ENCODE data around the gene ZFYVE28.

The ZFYVE28 gene

DNA sequence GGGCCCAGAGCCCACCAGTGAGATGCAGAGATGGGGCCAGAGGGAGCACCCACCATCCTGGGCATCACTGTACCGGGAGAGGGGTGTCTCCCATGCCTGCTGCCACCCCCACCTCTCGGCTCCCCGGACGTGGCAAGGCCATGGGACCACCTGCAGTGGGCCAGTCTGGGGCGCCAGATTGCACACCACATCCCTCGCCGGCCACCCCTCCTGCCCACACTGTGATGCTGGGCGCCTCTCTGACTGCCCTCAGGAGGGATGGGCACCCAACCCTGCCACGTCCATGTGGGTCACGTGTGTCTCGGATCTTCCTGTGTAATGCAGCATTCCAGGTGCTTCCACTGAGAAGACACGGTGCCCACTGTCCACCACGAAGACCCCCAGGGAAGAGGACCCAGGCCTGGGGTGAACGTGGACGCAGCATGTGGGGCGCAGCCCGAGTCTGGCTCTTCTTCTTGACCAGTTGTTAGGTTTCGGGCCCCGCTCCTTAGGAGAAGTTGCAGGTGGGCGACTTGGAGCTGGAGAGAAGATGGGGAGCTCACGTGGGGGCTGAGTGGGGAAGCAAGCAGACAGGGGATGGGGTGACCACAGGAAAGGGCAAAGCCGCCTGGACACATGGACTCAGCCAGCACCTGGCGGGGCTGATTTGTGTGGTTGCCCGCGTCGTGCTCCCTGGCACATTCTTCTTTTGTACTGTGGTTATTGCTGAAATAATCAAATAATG is 47.7 kb downstream of the ZFYVE28 start:
- no peak for DNase-seq (ENCODE audit: low read depth in 2 of 2, low spot score in 1 of 2)

DNA sequence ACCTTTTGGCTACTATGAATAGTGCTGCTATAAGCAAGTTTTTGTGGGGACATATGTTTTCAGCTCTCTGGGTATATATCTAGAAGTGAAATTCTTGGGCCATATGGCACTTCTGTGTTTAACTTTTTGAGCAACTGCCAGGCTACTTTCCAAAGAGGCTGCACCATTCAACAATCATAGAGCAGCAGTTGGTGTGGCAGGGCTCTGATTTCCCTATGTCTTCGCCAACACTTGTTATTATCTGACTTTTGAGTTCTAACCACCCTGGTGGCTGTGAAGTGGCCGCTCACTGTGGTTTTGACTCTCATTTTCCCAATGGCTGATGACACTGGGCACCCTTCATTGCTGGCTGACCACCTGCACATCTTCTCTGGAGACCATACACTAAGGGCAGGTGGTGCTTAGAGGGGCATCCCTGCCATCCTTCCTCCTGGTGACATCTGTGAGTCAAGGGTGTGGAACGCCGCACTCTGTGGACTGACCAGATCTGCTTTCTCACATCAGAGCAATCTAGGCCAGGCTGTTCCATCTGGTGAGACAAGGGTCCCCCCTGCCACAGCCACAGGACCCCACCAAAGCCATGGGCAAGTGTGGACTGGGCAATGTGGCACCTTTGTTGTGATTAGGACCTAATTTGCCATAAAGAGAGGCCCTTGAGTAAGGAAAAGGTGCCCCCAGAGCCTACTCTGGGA is 49.6 kb downstream of the ZFYVE28 start:
- no peak for DNase-seq (ENCODE audit: low read depth in 2 of 2, low spot score in 1 of 2)

DNA sequence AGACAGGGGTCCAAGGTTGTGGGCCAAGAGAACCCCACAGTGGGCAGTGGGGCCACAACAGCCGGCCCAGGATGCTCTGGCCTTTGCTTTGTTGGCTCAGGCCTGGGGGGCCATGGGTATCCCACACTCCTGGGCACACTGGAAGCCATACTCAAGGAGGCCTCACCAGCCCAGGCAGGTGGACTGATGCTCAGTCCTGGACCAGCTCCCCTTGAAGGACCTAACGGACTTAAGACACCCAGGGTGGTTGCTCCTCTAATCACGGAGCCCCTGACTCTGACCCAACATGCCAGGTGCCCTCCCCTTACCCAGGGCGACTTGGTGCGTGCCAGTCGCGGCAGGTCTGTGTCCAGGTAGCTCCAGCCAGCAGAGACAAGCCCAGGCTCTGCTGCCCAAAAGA is 50.8 kb downstream of the ZFYVE28 start:
- DNase-seq (ENCODE audit: low read depth in 2 of 2, low spot score in 1 of 2), result no peak

DNA sequence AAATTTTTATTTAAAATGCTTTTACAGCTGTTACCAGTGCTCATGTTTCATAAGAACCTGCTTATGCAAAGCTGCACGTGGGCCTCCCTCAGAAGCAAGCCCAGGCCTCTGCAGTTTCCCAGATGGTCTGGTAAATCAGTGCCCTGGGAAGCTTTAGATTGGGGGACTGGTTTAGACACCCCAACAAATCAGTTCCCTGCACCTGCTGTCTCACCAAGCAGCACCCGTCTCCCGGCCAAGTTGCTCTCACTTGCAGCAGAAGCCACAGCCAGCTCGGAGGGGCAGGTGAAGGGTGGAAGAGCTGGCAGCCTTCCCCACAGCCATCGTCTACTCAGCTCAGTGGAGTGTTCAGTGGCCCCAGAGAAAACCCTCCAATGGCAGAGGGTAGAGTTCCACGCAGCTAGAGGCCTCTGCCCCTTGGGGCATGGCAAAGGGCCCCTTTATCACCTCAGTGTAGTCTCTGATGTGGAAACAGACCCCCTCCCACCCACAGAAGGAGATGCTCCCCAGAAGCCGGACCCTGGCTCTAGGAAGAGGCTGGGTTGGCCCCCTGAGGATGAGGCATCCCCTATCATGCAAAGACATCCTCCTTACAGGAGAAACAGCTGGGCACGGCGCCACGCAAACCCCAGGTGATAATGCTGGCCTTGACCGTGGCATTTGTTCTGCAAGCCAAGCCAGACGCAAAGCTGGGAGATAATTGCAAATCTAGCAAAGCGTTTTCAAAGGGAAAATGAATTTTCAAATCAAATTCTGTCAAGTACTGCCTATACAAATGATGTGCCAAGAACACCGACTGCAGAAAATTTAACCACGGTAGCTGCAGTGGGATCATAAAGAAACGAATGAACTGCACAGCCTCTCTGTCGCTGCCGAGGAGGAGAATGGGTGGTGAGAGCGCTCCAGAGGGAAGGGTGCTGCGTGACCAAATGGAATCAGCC is 51.9 kb downstream of the ZFYVE28 start:
- DNase-seq (ENCODE audit: low read depth in 2 of 2, low spot score in 1 of 2), result no peak

DNA sequence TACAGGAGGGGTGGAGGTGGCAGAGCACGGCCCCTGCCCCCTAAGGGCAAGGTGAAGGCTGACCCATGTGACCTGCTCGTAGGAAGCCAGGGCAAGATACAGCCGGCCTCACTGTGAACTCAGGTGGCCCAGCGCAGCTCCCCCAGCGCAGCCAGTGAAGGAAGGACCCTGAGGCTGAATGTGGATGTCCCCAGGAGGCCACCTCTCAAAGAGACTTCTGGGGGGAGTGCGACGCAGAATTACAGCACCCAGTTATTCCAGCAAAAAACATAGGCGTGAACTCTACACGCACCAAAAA is 52.6 kb downstream of the ZFYVE28 start:
- DNase-seq (ENCODE audit: low read depth in 2 of 2, low spot score in 1 of 2), result no peak

DNA sequence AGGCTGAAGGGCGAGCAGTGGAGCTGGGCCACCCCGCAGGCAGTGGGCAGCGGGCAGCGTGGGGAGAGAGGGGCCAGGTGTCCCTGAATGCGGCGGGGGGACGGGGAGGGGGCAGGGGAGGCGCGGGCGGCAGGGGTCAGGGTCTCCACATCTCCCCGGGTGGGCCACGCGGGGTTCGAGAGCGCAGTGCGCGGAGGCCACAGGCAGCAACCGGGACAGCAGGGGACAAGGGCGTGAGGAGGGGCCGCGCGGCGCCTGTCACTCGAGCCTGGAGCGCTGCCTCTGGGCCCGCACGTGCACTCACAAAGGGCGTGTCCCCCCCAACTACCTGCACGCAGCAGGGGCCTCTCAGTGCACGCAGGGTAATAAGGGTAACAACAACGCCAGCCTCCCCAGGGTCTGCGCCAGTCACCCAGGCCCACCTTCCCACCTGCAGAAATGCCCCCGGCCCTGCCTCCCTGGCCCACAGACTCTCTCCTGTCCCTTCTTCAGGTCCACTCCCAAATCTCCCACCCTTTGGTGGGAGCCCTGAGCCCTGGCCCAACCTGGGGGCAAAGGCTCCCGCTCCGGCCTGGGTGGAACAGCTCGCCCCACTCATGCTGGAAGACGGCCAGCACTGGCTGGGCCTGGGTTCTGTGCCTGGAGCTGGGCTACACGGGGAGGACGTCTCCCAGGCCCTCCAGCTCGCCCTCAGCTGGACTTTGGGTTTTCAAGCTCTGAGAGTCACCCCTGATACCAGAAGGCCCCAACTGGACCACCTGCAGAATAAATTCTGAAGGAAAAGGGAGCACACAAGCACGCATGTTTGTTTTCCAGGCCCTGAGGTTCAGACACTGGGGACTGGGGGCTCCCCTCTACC is 53.2 kb downstream of the ZFYVE28 start:
- DNase-seq (ENCODE audit: low read depth in 2 of 2, low spot score in 1 of 2), result no peak

DNA sequence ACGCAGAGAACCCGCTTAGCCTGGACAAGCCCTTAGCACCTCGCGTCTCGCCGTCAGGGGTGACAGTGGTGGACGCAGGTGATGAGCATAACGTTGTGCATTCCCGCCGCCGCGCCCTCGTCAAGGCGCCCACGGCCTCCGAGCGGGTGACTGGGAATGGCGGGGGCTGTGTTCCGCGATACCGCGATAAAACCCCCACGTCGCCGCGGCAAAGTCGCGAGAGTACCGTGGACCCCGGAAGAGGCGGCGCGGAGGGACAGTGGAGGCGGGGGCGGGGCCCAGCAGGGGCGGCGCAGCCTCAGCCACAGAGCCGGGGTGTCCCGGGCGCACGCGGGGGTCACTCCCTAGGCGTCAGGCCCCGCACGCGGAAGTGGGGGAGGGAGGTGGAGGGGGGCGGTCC is 53.8 kb downstream of the ZFYVE28 start:
- peak; percentile 11 to 22 for DNase-seq (ENCODE audit: low read depth in 2 of 2, low spot score in 1 of 2)

DNA sequence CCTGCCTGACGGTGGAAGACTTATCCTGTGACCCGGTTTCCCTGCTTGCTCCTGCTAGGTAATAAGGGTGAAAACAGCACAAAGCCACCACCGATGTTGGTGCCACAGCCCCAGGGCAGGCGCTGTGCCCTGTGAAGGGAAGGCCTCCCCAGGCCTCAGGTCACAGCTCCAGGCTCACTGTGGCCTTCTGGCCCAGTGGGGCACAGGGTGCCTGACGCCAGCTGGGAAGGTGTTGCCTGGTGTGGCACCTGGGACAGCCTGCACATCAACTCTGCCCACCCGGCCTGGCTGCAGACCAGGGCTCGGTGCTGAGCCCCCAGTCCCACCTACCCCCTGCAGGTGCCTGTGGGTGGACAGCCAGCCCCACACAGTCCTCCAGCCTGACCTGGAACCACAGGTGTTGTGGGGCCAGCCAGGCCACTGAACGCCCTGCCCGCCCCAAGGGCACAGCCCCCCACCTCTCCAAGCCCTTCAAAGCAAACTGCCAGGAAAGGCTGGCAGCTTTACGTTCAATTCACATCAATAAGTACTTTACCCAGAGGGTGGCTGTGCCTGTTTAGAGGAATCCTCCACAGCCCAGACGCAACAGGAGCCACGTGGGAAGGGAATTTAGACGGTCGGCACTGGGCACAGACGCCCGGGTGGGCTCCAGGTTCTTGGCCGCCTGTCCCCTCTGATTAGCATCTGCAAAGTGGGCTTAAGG is 54.3 kb downstream of the ZFYVE28 start:
- no peak for DNase-seq (ENCODE audit: low read depth in 2 of 2, low spot score in 1 of 2)

DNA sequence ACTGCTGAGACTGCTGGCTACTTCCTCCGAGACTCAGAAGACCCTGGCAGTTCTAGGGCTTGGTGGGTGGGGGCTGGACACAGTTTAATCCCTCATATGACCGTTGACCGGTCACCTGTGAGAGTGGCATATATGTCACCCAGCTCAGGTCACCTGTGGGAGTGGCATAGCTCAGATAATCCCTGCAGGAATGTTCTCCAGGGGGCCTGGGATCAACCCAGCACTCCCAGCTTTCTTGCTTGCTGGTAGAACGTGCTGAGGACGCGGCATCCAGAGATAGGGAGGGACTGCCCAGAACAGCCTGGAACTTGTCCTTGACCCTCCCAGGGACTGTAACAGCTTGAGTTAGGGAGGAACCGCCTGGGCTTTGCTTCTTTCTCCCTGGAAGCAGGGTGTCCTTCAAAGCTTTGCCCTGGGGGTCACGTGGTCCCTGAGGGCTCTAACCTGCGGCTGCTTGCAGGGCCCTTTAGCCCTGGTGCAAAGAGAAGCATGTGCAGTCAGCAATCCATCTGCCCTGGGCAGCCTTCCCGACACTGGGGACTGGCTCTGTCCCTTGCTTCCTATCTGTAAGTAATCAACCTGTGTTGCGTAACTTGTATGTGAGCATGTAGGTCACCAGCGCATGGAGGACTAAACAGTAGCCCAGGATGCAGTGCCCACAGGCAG is 55.3 kb downstream of the ZFYVE28 start:
- no peak for DNase-seq (ENCODE audit: low read depth in 2 of 2, low spot score in 1 of 2)

DNA sequence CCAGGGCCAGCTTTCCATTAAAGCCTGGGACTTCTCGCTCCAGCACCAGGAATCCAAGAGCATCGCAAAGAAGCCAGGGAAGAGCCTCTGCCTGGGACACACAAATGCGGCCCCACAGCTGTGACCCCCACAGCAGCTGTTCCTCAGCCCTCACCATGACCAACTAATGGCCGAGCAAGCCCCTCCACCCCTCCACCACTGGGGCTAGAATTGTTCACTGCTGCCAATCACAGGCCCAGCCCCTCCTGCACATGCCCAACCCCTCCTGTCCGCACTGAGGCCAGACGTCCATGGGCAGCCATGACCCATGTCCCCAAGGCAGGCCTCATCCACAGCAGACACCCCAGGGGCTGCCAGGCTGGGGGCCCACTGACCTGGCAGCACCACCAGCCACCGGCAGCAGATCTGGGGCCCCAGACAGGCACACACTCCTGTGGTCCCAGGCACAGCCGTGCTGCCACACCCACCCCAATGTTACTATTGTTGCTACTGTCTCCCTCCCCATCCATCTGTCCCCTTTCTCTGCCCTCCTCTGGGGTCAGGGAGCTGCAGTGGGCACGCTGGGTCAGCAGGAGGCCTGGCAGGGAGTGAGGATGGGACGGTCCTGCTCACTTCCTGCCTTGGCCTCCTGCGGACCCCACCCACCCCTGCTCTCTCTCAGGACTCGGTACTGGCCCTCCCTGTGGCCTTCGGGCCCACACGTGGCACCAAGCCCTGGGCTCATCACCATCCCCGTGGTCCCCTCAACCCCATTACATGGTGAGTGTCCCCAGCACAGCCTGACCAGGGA is 56.0 kb downstream of the ZFYVE28 start:
- no peak for DNase-seq (ENCODE audit: low read depth in 2 of 2, low spot score in 1 of 2)

DNA sequence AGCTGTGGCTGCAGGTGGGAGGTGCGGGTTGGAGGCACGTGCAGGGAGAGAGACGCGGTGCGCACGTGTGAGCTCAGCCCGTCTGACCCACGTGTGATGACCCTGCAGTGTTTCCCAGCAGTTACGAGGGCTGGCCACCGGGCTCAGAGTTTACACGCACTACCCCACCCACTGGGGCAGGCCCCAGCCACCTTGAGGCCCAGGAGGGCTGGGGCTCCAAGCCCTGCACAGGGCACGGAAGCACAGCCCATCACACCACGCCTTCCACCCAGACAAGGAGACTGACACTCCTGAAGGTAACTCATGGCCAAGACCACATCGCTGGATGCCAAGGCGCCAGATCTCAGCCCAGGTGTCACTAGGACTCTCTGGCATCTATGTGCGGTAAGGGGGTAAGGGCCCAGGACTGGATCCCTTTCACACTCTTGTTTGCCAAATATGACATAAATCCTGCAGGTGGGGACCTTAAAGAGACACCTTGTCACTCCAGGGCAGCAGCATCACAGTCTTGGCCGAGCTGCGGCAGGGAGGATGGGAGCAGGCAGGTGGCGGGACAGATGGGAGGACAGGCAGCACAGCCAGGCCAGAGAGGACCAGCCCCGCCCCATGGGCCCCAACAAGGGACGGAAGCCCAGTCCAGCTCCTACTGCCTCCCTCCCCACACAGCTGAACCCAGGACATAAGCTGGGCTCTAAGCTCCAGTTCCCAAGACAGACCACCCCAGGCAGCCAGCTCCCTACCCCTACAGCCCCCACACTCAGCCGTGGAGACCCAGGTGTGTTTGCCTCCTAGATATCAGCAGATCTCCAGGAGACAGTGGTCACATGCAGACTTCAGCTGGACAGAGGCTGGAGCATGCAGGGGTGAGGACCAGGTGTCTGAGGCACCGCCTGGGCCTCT is 56.8 kb downstream of the ZFYVE28 start:
- DNase-seq (ENCODE audit: low read depth in 2 of 2, low spot score in 1 of 2), result no peak

DNA sequence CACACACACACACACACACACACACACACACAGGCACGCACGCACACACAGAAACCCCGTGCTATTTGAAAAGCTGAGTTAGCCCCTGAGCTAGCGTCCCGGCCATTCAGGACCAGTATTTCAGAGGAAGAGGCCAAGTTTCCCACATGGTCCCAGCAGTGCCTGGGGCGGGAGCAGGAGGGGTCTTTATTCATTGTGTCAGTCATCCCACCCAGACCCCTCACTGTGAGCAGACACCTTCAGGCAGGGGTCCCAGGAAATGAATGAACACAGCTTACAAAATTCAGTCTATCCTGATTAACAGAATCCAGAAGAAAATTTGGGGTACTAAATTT is 58.1 kb downstream of the ZFYVE28 start:
- DNase-seq (ENCODE audit: low read depth in 2 of 2, low spot score in 1 of 2), result no peak

DNA sequence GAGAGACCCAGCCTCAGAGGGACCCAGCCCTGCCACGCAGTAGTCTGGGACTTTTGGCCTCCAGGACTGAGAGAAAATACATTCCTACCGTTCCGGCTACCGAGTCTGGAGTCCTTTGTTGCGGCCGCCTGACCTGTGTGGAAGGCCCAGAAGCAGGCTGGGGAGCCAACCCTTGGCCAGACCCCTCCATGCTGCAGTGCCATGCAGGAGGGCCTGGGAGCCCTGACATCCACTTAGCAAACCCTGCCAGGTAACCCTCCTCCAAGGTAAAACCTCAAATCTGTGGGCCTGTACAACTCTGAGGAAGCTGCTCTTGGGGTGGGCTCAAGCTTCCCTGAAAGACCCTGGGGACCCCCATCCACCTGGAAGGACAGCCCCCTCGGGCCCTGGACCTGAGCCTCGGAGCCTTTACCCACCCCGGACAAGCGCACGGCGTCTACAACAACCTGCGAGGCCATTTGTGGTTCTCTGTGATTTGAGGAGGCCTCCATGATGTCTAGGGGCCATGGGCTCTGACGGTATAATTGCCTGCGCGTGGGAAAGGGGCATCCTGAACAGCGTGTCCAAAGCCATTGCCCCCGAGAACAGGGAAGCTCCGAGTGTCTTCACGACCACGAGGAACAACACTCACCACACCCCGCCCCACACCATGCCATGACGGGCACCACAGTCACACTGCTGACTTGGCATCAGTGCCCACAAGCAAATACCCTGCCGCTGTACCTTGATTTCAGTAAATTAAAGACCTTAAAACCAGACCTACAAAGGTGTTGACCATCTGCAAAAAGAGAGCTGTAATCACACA is 58.7 kb downstream of the ZFYVE28 start:
- DNase-seq (ENCODE audit: low read depth in 2 of 2, low spot score in 1 of 2), result no peak

DNA sequence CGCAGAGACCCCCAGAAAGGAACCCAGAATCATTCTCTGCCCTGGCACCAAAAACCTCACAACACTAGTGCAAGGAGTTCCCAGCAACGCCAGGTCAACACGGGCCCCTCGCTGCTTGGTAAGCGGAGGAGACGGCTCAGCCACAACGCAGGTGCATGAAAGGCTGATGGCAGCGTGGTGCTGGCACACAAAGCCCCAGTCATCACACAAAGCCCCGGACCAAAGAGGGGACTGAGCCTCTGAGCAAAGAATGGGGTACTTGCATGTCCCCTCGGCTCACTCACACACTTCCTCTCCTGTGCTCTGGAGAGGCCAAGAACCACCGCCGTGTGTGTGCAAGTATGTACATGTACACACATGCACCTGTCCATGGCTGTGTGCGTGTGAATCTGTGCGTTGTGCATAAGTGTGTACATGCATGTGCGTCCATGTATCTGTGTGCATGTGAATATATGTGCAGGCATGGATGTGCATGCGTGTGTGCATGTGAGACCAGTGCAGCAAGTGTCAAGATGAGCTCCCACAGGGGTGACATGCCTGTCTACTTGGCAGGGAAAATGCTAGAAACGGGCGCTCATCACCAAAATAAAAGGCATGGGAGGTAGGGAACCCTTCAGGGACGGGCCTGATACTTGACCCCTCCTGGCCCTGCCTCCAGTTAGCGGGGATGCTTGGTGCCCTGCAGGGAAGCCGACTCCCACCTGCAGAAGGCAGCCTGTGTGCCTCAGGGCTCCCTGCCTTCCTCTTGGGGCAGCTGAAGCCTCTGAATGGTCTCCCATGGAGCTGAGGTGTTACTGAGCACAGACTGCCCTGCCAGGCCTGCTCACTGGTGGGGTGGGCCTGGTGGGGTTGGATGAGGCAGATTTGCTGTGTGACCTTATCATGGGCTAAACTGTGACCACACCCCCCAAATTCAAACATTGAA is 60.4 kb downstream of the ZFYVE28 start:
- DNase-seq (ENCODE audit: low read depth in 2 of 2, low spot score in 1 of 2), result no peak

DNA sequence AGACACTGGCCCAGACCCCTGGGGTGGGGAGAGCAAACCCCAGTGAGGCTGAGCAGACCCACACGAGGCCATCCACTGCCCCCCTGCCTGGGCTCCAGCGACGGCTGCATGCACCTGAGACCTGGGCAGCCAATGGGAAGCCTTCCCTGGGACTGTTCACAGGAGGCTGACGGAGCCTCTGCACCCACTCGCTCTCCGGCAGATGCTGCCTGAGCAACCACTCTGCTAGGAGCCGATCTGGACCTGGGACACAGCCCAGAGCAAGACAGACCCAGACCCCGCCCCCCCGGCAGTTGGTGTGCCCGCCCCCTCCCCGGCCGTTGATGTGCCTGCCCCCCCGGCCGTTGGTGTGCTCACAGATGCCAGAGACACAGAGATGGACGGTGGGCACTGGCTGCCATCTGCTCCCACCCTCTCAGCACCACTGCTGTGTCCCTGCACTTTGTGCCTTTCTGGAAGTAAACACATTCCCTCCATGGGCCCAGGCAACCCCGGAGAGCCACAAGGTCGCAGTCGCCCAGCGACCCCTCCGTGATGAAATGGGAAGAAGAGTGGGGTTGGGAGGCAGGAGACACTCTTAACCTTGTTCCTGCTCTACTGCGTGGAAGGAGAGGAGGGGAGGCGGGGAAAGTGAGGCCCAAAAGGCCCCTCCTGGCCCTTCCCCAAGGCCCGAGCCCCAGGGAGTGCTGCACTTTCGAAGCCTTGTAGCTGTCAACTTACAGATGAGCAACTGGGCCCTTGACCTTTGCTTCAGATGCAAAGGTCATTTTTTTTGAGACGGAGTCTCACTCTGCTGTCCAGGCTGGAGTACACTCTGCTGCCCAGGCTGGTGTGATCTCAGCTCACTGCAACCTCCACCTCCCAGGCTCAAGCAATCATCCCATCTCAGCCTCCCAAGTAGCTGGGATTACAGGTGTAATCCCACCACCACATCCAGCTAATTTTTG is 62.0 kb downstream of the ZFYVE28 start:
- DNase-seq (ENCODE audit: low read depth in 2 of 2, low spot score in 1 of 2), result no peak

All from stimulated activated CD8-positive, alpha-beta memory T cell treated with anti-CD3 and anti-CD28 coated beads, Interleukin-4, amount 100 ng/mL, for 1 hour (primary cell).